ENCODE data around the gene SLC9A9. TPM values are rescaled to one million over a fixed set of nuclear protein-coding genes. Genes with fewer than 3 reads are reported as not detected.

SLC9A9 gene
- total RNA-seq, 1 donor from 2014 or later = 3.5 TPM

DNA sequence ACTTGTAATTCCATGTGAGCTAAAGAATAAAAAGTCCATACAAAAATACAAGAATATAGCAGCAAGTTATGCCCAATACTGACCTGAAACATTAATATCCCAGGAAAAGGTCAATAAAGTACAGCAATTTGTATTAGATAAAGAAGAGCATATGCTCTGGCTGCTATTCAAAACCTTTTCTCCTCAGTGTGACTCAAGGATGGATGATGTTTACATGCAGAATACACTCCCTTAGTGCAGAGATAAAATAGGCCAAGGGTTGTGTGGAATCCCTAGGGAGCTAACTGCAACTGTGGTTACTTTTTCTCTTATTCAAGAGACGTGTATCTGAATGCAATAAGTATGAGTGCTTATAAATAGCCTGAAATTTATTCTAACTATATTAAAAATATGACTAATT, 78.7 kb downstream of the SLC9A9 start:
- DNase-seq (ENCODE audit: extremely low spot score, unreplicated experiment) = no peak
- H3K4me3 Mint-ChIP-seq (ENCODE audit: unreplicated experiment) = no peak overlapping the region
- no peak overlapping the region for H3K27ac Mint-ChIP-seq (ENCODE audit: unreplicated experiment)

DNA sequence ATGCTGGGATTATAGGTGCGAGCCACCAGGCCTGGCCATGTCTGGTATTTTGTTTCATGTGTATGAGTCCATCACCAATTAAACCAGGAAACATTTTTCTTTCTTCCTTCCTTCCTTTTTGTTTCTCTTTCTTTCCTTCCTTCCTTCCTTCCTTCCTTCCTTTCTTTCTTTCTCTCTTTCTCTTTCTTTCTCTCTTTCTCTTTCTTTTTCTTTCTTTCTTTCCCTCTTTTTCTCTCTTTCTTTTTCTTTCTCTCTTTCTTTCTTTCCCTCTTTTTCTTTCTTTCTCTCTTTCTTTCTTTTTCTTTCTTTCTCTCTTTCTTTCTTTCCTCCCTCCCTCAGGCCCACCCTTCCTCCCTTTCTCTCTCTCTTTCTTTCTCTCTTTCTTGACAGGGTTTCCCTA, 83.4 kb downstream of the SLC9A9 start:
- Mint-ChIP-seq H3K27ac (ENCODE audit: unreplicated experiment) (no peak overlapping the region), H3K36me3 (ENCODE audit: unreplicated experiment) (peaks cover 2% of the 10 kb centered on the region), H3K9me3 (ENCODE audit: unreplicated experiment) (no peaks in the 10 kb centered on the region), H3K4me3 (ENCODE audit: unreplicated experiment) (no peak overlapping the region), H3K4me1 (ENCODE audit: unreplicated experiment) (no peaks in the 10 kb centered on the region), H3K27me3 (ENCODE audit: unreplicated experiment) (peaks cover 14% of the 10 kb centered on the region)
- DNase-seq (ENCODE audit: extremely low spot score, unreplicated experiment) = no peak
- TF ChIP-seq, protein P1, sequence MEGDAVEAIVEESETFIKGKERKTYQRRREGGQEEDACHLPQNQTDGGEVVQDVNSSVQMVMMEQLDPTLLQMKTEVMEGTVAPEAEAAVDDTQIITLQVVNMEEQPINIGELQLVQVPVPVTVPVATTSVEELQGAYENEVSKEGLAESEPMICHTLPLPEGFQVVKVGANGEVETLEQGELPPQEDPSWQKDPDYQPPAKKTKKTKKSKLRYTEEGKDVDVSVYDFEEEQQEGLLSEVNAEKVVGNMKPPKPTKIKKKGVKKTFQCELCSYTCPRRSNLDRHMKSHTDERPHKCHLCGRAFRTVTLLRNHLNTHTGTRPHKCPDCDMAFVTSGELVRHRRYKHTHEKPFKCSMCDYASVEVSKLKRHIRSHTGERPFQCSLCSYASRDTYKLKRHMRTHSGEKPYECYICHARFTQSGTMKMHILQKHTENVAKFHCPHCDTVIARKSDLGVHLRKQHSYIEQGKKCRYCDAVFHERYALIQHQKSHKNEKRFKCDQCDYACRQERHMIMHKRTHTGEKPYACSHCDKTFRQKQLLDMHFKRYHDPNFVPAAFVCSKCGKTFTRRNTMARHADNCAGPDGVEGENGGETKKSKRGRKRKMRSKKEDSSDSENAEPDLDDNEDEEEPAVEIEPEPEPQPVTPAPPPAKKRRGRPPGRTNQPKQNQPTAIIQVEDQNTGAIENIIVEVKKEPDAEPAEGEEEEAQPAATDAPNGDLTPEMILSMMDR (IDR thresholded peaks at IDR 0.05) = no peak

More for the DNA sequence above, 78.7 kb downstream of the SLC9A9 start:
- H3K4me1 Mint-ChIP-seq (ENCODE audit: unreplicated experiment) = no peaks in the 10 kb centered on the region
- H3K36me3 Mint-ChIP-seq (ENCODE audit: unreplicated experiment) = no peaks in the 10 kb centered on the region
- peaks cover 17% of the 10 kb centered on the region for H3K27me3 Mint-ChIP-seq (ENCODE audit: unreplicated experiment)
- TF ChIP-seq, protein P1 (IDR thresholded peaks at IDR 0.05) = no peak
- no peaks in the 10 kb centered on the region for H3K9me3 Mint-ChIP-seq (ENCODE audit: unreplicated experiment)

DNA sequence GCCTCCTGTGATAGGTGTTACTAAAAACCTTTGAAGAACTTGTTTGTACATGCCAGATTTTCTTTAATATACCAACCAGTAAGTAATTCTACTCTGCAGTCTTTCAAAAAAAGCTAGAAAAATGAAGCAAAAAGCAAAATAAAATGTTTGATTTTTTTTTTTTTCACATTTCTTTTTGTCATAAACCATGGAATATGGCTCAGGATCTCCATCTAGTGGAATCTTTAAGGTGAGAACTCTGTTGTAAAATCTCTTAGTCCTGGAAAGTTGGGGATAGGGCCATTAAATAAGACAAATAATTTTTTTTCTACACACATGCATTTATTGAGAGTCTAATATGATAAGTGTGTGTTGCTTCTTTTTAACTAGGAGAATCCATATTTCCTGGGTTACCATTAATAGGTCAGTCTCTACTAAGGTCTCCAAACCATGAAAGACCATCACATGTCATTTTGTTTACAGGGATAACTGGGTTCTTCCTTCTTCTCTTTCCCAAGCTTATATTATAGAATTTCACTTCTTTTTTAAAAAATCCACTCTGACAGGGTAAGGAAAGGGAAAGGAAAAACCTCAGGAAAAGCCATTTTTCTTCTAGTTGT, 84.6 kb downstream of the SLC9A9 start:
- no peak for DNase-seq (ENCODE audit: extremely low spot score, unreplicated experiment)

DNA sequence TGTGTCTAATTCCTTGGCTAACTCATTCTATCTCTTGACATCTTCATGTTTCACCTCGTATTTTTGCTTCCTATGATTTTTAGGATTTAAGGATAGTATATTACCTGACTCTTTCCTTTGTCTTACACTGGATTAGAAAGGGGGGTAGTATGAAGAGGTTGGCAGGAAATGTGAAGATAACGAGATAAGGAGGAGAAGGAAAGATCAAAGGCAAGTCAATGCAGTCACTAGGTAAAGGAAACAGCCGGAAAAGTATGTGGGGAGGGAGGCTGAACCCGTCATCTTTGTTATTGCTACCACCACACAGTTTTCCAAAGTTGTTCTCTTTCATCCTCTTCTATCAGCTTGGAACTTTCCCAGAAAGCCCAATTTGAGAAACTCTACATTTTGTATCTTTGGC, 90.6 kb downstream of the SLC9A9 start:
- Mint-ChIP-seq H3K27ac (ENCODE audit: unreplicated experiment) (no peak overlapping the region), H3K36me3 (ENCODE audit: unreplicated experiment) (peaks cover 2% of the 10 kb centered on the region), H3K9me3 (ENCODE audit: unreplicated experiment) (no peaks in the 10 kb centered on the region), H3K4me3 (ENCODE audit: unreplicated experiment) (no peak overlapping the region), H3K27me3 (ENCODE audit: unreplicated experiment) (peaks cover 18% of the 10 kb centered on the region), H3K4me1 (ENCODE audit: unreplicated experiment) (no peaks in the 10 kb centered on the region)
- TF ChIP-seq, protein P1 (IDR thresholded peaks at IDR 0.05) = no peak
- DNase-seq (ENCODE audit: extremely low spot score, unreplicated experiment) = no peak

More for the DNA sequence above, 84.6 kb downstream of the SLC9A9 start:
- H3K4me1 Mint-ChIP-seq (ENCODE audit: unreplicated experiment) = no peaks in the 10 kb centered on the region
- H3K27me3 Mint-ChIP-seq (ENCODE audit: unreplicated experiment) = peaks cover 13% of the 10 kb centered on the region
- peaks cover 2% of the 10 kb centered on the region for H3K36me3 Mint-ChIP-seq (ENCODE audit: unreplicated experiment)
- H3K4me3 Mint-ChIP-seq (ENCODE audit: unreplicated experiment) = no peak overlapping the region
- TF ChIP-seq, protein P1 (IDR thresholded peaks at IDR 0.05) = peak; percentile 59
- no peak overlapping the region for H3K27ac Mint-ChIP-seq (ENCODE audit: unreplicated experiment)
- H3K9me3 Mint-ChIP-seq (ENCODE audit: unreplicated experiment) = no peaks in the 10 kb centered on the region

DNA sequence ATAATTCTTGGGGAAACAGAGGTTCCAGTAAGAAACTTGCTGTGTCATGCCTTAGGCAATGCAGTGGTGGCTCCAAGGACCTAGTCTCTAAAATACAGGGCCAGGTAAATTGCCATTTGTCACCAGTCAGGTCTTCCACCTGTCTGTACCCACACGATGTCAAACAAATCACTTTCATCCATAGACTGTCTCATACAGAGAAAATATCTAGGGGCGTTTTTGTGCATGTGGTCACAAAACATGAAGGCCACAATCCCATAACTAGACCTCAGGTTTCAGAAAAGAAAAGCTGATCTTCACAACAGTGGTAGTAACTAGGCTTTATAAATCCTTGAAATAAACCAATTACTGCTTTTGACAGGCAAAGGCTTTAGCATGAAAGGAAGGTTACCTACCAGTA, 92.3 kb downstream of the SLC9A9 start:
- no peak overlapping the region for H3K27ac Mint-ChIP-seq (ENCODE audit: unreplicated experiment)
- no peaks in the 10 kb centered on the region for H3K9me3 Mint-ChIP-seq (ENCODE audit: unreplicated experiment)
- TF ChIP-seq, protein P1 (IDR thresholded peaks at IDR 0.05) = no peak
- H3K36me3 Mint-ChIP-seq (ENCODE audit: unreplicated experiment) = peaks cover 2% of the 10 kb centered on the region
- no peaks in the 10 kb centered on the region for H3K4me1 Mint-ChIP-seq (ENCODE audit: unreplicated experiment)
- no peak for DNase-seq (ENCODE audit: extremely low spot score, unreplicated experiment)
- H3K4me3 Mint-ChIP-seq (ENCODE audit: unreplicated experiment) = no peak overlapping the region
- peaks cover 18% of the 10 kb centered on the region for H3K27me3 Mint-ChIP-seq (ENCODE audit: unreplicated experiment)

Data from osteocyte (in vitro differentiated cells).